HepG2 (cell line): ENCODE results near the gene MRPL34. TPM values are rescaled to one million over a fixed set of nuclear protein-coding genes. Genes with fewer than 3 reads are reported as not detected.

Source experiments
- ARNT2 ChIP-seq: sonication (generic); formaldehyde crosslinking; IDR thresholded peaks from 2 replicates; pipeline ENCODE4 v1.8.0; 2022; ENCODE audit warnings: mild to moderate bottlenecking, low read depth, missing genetic modification reagents, moderate library complexity
- ATRX ChIP-seq: sonication (generic); formaldehyde crosslinking; IDR thresholded peaks from 2 replicates; pipeline ENCODE4 v1.4.0; 2020; ENCODE audit warnings: missing genetic modification reagents, borderline replicate concordance
- DNMT3B ChIP-seq: conservative IDR thresholded peaks from 2 replicates; pipeline ENCODE4 v1.6.1; 2016; ENCODE audit warnings: missing biosample characterization, control low read depth
- EED ChIP-seq: sonication (generic); formaldehyde crosslinking; IDR thresholded peaks from 2 replicates; pipeline ENCODE4 v1.5.0; 2020; ENCODE audit warnings: mild to moderate bottlenecking, missing genetic modification reagents
- GABPB1 ChIP-seq: IDR thresholded peaks from 2 replicates; pipeline ENCODE4 v1.6.1; 2016; ENCODE audit warnings: mild to moderate bottlenecking, missing genetic modification reagents, moderate library complexity, missing compliant biosample characterization
- GTF3A ChIP-seq: sonication (generic); formaldehyde crosslinking; conservative IDR thresholded peaks from 2 replicates; pipeline ENCODE4 v1.4.0; 2020; ENCODE audit warnings: mild to moderate bottlenecking, missing genetic modification reagents
- KAT8 ChIP-seq: IDR thresholded peaks from 2 replicates; pipeline ENCODE4 v1.6.1; 2016; ENCODE audit warnings: missing genetic modification reagents, missing compliant biosample characterization
- NCOA1 ChIP-seq: sonication (generic); formaldehyde crosslinking; IDR thresholded peaks from 2 replicates; pipeline ENCODE4 v1.9.0; 2021; ENCODE audit warnings: missing genetic modification reagents
- NR3C1 ChIP-seq: sonication (generic); formaldehyde crosslinking; IDR thresholded peaks from 2 replicates; pipeline ENCODE4 v1.4.0; 2020; ENCODE audit warnings: missing genetic modification reagents
- SIN3A ChIP-seq: IDR thresholded peaks from 2 replicates; pipeline ENCODE4 v1.6.1; 2011; ENCODE audit warnings: low read depth, mild to moderate bottlenecking, control low read depth, low read length, borderline replicate concordance
- SKI ChIP-seq: fragments of 450-650 bp; IDR thresholded peaks from one replicate; pipeline ENCODE4 v1.6.1; 2018; ENCODE audit warnings: mild to moderate bottlenecking; ENCODE audit not compliant: partially characterized antibody
- SMAD1 ChIP-seq: sonication (generic); formaldehyde crosslinking; IDR thresholded peaks from 2 replicates; pipeline ENCODE4 v1.4.0; 2020; ENCODE audit warnings: missing genetic modification reagents, low read depth, mild to moderate bottlenecking, borderline replicate concordance
- SOX13 ChIP-seq, 3 experiments: fragments of 450-650 bp in 1 of 3; sonication (generic) in 1 of 3; formaldehyde crosslinking in 1 of 3; IDR thresholded peaks in 2 of 3; conservative IDR thresholded peaks in 1 of 3; 2 replicates each; pipeline versions ENCODE4 v1.5.0 to v1.6.1; 2016 to 2020; ENCODE audit warnings: antibody characterized with exemption in 1 of 3, mild to moderate bottlenecking in 1 of 3, missing compliant biosample characterization in 1 of 3, missing genetic modification reagents in 1 of 3, moderate library complexity in 1 of 3
- SOX5 ChIP-seq: IDR thresholded peaks from 2 replicates; pipeline ENCODE4 v1.6.1; 2016; ENCODE audit warnings: borderline replicate concordance
- SP4 ChIP-seq: sonication (generic); formaldehyde crosslinking; IDR thresholded peaks from 2 replicates; pipeline ENCODE4 v1.8.1; 2023; ENCODE audit warnings: mild to moderate bottlenecking, missing genetic modification reagents
- TAF1 ChIP-seq: sonication (generic); formaldehyde crosslinking; IDR thresholded peaks from 2 replicates; pipeline ENCODE4 v1.4.0; 2020; ENCODE audit warnings: missing genetic modification reagents
- TARDBP ChIP-seq: sonication (generic); formaldehyde crosslinking; IDR thresholded peaks from 2 replicates; pipeline ENCODE4 v1.8.0; 2022; ENCODE audit warnings: mild to moderate bottlenecking, missing genetic modification reagents
- THAP11 ChIP-seq: IDR thresholded peaks from 2 replicates; pipeline ENCODE4 v1.6.1; 2016; ENCODE audit warnings: missing biosample characterization, missing genetic modification reagents
- TRIM24 ChIP-seq: sonication (generic); formaldehyde crosslinking; IDR thresholded peaks from 2 replicates; pipeline ENCODE4 v1.8.0; 2022; ENCODE audit warnings: mild to moderate bottlenecking, missing genetic modification reagents
- ZNF101 ChIP-seq: sonication (generic); formaldehyde crosslinking; IDR thresholded peaks from 2 replicates; pipeline ENCODE4 v1.4.0; 2020; ENCODE audit warnings: mild to moderate bottlenecking, low read depth, missing genetic modification reagents, borderline replicate concordance
- ZNF205 ChIP-seq: IDR thresholded peaks from 2 replicates; pipeline ENCODE4 v1.6.1; 2018; ENCODE audit warnings: missing biosample characterization, missing genetic modification reagents
- ZNF333 ChIP-seq: sonication (generic); formaldehyde crosslinking; IDR thresholded peaks from 2 replicates; pipeline ENCODE4 v1.4.0; 2020; ENCODE audit warnings: mild to moderate bottlenecking, missing genetic modification reagents, borderline replicate concordance
- ZNF792 ChIP-seq: IDR thresholded peaks from 2 replicates; pipeline ENCODE4 v1.6.1; 2016
- polyA plus RNA-seq, 8 experiments: library from polyadenylated mRNA; depleted of rRNA in 3 of 8; stranded (reverse) in 7 of 8; unstranded in 1 of 8; fragments of >200 nt; fragmentation: Illumina TruSeq in 4 of 8; extraction: Trizol in 4 of 8; gene quantifications; 2 replicates each; pipeline versions ENCODE4 v1.2.1 to v1.2.3, GENCODE V29; 2011 to 2016; ENCODE audit warnings: low read depth in 4 of 8, missing spikeins in 1 of 8, mixed read lengths in 1 of 8; ENCODE audit not compliant: insufficient read depth in 1 of 8
- total RNA-seq, 5 experiments: library from RNA; depleted of rRNA; stranded (reverse); fragments of >200 nt; fragmentation: Illumina TruSeq; extraction: Trizol; gene quantifications; 2 replicates each; pipeline ENCODE4 v1.2.3, GENCODE V29; 2016; ENCODE audit warnings: low read depth in 1 of 5
- TF ChIP-seq, protein P1 (sequence below): sonication (generic); formaldehyde crosslinking; IDR thresholded peaks from 2 replicates; pipeline ENCODE4 v1.4.0; 2020; ENCODE audit warnings: missing genetic modification reagents, borderline replicate concordance
- TF ChIP-seq, protein P2 (sequence below): sonication (generic); formaldehyde crosslinking; IDR thresholded peaks from 2 replicates; pipeline ENCODE4 v1.5.0; 2020; ENCODE audit warnings: missing genetic modification reagents
- TF ChIP-seq, protein P3 (sequence below): sonication (generic); formaldehyde crosslinking; IDR thresholded peaks from 2 replicates; pipeline ENCODE4 v1.4.0; 2020; ENCODE audit warnings: missing genetic modification reagents
- TF ChIP-seq, protein P4 (sequence below): sonication (generic); formaldehyde crosslinking; IDR thresholded peaks from 2 replicates; pipeline ENCODE4 v1.4.0; 2020; ENCODE audit warnings: mild to moderate bottlenecking, missing genetic modification reagents, borderline replicate concordance

Gene MRPL34
- total and polyA plus RNA-seq, 2 of the 13 experiments (the other 11 are each of a cell fraction or from before 2014, with no cell fraction given): 74.0 to 77.3 TPM

DNA sequence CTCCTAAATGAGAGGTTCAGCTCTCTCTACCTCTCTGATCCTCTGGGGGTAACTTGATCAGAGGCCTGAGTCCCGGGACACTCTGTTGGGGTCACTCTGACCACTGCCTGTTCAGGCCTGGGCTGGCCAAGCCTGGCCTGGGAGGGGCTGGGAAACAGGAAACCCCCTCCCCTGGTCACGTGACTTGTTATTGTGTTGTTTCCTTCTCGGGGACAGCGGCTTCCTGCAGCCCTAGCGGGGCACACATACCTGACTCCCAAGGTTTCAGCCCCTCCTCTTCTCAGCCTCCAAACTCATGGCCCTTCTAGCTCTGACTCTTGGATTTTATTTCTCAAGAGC, 41.1 kb upstream of the MRPL34 start, which contains the start of gene USHBP1 (continued):
- TF ChIP-seq, protein P1, sequence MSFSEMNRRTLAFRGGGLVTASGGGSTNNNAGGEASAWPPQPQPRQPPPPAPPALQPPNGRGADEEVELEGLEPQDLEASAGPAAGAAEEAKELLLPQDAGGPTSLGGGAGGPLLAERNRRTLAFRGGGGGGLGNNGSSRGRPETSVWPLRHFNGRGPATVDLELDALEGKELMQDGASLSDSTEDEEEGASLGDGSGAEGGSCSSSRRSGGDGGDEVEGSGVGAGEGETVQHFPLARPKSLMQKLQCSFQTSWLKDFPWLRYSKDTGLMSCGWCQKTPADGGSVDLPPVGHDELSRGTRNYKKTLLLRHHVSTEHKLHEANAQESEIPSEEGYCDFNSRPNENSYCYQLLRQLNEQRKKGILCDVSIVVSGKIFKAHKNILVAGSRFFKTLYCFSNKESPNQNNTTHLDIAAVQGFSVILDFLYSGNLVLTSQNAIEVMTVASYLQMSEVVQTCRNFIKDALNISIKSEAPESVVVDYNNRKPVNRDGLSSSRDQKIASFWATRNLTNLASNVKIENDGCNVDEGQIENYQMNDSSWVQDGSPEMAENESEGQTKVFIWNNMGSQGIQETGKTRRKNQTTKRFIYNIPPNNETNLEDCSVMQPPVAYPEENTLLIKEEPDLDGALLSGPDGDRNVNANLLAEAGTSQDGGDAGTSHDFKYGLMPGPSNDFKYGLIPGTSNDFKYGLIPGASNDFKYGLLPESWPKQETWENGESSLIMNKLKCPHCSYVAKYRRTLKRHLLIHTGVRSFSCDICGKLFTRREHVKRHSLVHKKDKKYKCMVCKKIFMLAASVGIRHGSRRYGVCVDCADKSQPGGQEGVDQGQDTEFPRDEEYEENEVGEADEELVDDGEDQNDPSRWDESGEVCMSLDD: no peak
- TF ChIP-seq ATRX (CRISPR knock-in tag) (no peak), SOX5 (peak; percentile 35; the same call in 1 of the 2 replicates), ZNF792 (CRISPR knock-in tag) (no peak), TAF1 (CRISPR knock-in tag) (peak; percentile 43; the same call in 1 of the 2 replicates), THAP11 (CRISPR knock-in tag) (peak; percentile 58; the same call in 1 of the 2 replicates), SP4 (CRISPR knock-in tag) (0 out of 2 replicates have a peak, but pooled peaks have one; percentile 20), SMAD1 (CRISPR knock-in tag) (no peak), ZNF333 (CRISPR knock-in tag) (no peak), ZNF205 (no peak), ARNT2 (no peak), GABPB1 (peak; percentile 48; the same call in 1 of the 2 replicates), NR3C1 (no peak), TRIM24 (no peak), SKI (no peak), TARDBP (CRISPR knock-in tag) (no peak), ZNF101 (CRISPR knock-in tag) (no peak), NCOA1 (CRISPR knock-in tag) (no peak), DNMT3B (CRISPR knock-in tag) (no peak), SIN3A (no peak), SOX13 (IDR thresholded peaks at IDR 0.05) (no peak), SOX13 (CRISPR knock-in tag; conservative IDR thresholded peaks at IDR 0.05 in 1 of 2, IDR thresholded peaks at IDR 0.05 in 1 of 2) (peak in 1 of 2 experiments; percentile 23; a peak in 1 of 4 replicates), EED (CRISPR knock-in tag) (no peak), GTF3A (CRISPR knock-in tag) (no peak), KAT8 (CRISPR knock-in tag) (peak; percentile 19; the same call in 1 of the 2 replicates)
- TF ChIP-seq, protein P2, sequence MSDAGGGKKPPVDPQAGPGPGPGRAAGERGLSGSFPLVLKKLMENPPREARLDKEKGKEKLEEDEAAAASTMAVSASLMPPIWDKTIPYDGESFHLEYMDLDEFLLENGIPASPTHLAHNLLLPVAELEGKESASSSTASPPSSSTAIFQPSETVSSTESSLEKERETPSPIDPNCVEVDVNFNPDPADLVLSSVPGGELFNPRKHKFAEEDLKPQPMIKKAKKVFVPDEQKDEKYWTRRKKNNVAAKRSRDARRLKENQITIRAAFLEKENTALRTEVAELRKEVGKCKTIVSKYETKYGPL (CRISPR knock-in tag): no peak
- TF ChIP-seq, protein P3, sequence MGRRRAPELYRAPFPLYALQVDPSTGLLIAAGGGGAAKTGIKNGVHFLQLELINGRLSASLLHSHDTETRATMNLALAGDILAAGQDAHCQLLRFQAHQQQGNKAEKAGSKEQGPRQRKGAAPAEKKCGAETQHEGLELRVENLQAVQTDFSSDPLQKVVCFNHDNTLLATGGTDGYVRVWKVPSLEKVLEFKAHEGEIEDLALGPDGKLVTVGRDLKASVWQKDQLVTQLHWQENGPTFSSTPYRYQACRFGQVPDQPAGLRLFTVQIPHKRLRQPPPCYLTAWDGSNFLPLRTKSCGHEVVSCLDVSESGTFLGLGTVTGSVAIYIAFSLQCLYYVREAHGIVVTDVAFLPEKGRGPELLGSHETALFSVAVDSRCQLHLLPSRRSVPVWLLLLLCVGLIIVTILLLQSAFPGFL (CRISPR knock-in tag): no peak
- TF ChIP-seq, protein P4, sequence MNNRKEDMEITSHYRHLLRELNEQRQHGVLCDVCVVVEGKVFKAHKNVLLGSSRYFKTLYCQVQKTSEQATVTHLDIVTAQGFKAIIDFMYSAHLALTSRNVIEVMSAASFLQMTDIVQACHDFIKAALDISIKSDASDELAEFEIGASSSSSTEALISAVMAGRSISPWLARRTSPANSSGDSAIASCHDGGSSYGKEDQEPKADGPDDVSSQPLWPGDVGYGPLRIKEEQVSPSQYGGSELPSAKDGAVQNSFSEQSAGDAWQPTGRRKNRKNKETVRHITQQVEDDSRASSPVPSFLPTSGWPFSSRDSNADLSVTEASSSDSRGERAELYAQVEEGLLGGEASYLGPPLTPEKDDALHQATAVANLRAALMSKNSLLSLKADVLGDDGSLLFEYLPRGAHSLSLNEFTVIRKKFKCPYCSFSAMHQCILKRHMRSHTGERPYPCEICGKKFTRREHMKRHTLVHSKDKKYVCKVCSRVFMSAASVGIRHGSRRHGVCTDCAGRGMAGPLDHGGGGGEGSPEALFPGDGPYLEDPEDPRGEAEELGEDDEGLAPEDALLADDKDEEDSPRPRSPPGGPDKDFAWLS: no peak
